Activated naive CD4-positive, alpha-beta T cell treated with anti-CD3 and anti-CD28 coated beads, Interleukin-2, amount 10 ng/mL, durations not matched to agents 7 days and 5 days (primary cell): ENCODE measurements around the gene ZMYND11.

Experiments
- CTCF ChIA-PET: fragments of 350-600 bp; sonication (Branson Sonifier 250); formaldehyde crosslinking; loops from one replicate; lab custom pipeline; 2021; ENCODE audit warnings: antibody characterized with exemption; lab: Charles Lee
- DNase-seq: peaks from one replicate; pipeline ENCODE4 v3.0.0-alpha.2; 2020
- H3K27ac Mint-ChIP-seq: one replicate; pipeline ENCODE4 v1.8.0; 2021; ENCODE audit warnings: mild to moderate bottlenecking, moderate library complexity, mixed read lengths
- H3K27me3 Mint-ChIP-seq: one replicate; pipeline ENCODE4 v1.8.0; 2021; ENCODE audit warnings: mild to moderate bottlenecking, mixed read lengths
- H3K36me3 Mint-ChIP-seq: one replicate; pipeline ENCODE4 v1.8.0; 2021; ENCODE audit warnings: mixed read lengths
- H3K4me1 Mint-ChIP-seq: one replicate; pipeline ENCODE4 v1.8.0; 2021; ENCODE audit warnings: mixed read lengths
- H3K4me3 Mint-ChIP-seq: one replicate; pipeline ENCODE4 v1.8.0; 2021; ENCODE audit warnings: mild to moderate bottlenecking, moderate library complexity, mixed read lengths
- H3K9me3 Mint-ChIP-seq: one replicate; pipeline ENCODE4 v1.8.0; 2021; ENCODE audit warnings: mixed read lengths

The ZMYND11 gene

GRCh38 chr10:135132-135600 is at the start of gene ZMYND11:
TSS of gene ZMYND11 (plus strand) at chr10:135455. CDS start at chr10:180013, 44,558 bp downstream.
- Mint-ChIP-seq H3K27ac (peak within 1 kb of the TSS; percentile 92), H3K9me3 (no peaks in the 10 kb centered on the region), H3K4me1 (peaks cover 42% of the 10 kb centered on the region), H3K4me3 (peak within 1 kb of the TSS; percentile 83), H3K27me3 (no peaks in the 10 kb centered on the region), H3K36me3 (peaks cover 7% of the 10 kb centered on the region)
- DNase-seq: peak; percentile 76
- CTCF ChIA-PET: no interaction called here

- H3K27ac Mint-ChIP-seq: no peak overlapping the region
- peaks cover 23% of the 10 kb centered on the region for H3K27me3 Mint-ChIP-seq
- no peak overlapping the region for H3K4me3 Mint-ChIP-seq
- DNase-seq: no peak
- H3K36me3 Mint-ChIP-seq: no peaks in the 10 kb centered on the region
- H3K9me3 Mint-ChIP-seq: no peaks in the 10 kb centered on the region
- CTCF ChIA-PET: no interaction called here
- H3K4me1 Mint-ChIP-seq: peaks cover 7% of the 10 kb centered on the region
These were observed 49.2 kb upstream of the ZMYND11 start for GRCh38 chr10:86031-86430.

DNA sequence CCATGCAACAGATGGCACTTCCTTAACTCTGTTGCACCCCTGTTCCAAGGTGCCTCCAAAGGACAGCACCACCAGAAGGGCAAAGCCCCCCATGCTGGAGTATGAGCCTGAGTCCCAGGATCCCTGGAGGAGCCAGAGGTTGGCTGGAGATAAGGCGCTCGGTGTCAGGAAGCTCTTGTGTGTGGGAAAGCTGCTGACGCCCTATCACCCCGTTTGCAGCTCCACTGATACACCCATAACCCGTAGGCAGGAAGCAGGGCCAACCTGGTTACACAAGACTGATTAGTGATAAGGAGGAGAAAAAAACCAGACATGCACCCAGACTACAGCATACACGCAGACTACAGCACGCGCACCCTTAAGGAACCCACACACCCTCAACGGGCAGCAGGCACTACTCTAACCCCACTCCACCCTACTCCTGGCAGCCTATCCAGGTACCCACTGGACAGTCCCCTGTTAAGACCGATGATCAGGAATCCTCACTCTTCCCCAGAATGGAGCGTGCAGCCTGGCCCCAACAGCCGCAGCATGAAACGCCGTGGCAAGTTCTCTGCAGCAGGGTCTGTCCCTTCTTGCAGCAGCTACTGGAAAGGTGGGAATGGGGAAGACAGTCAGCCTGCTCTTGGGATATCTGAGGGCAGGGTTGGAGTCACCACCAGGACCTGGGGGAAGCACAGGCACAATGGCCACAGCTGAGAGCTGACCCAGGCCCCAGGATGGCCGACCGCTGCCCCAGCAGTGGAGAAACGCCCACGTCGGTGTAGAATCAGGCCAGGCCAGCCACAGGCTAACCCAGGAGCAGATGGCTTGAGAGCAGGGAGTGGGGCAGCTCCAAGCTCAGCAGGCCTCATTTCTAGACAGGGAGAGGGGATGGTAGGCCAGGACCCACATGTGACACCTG is 47.8 kb upstream of the ZMYND11 start:
- no peaks in the 10 kb centered on the region for H3K36me3 Mint-ChIP-seq
- H3K27me3 Mint-ChIP-seq: peaks cover 25% of the 10 kb centered on the region
- peak; percentile 26 for DNase-seq
- CTCF ChIA-PET: interaction anchor here (1.7 kb wide), 1 partner anchor 8 kb away, joined by 4 read pairs; no protein-coding TSS in a partner anchor
- H3K9me3 Mint-ChIP-seq: no peaks in the 10 kb centered on the region
- no peak overlapping the region for H3K27ac Mint-ChIP-seq
- H3K4me3 Mint-ChIP-seq: no peak overlapping the region
- peaks cover 7% of the 10 kb centered on the region for H3K4me1 Mint-ChIP-seq

- Mint-ChIP-seq H3K27ac (no peak overlapping the region), H3K4me1 (peaks cover 7% of the 10 kb centered on the region), H3K4me3 (no peak overlapping the region), H3K27me3 (peaks cover 25% of the 10 kb centered on the region), H3K36me3 (no peaks in the 10 kb centered on the region), H3K9me3 (no peaks in the 10 kb centered on the region)
- CTCF ChIA-PET: interaction anchor here (1.7 kb wide), 1 partner anchor 9 kb away, joined by 4 read pairs; no protein-coding TSS in a partner anchor
- DNase-seq: no peak
These were observed 47.0 kb upstream of the ZMYND11 start for GRCh38 chr10:88253-88652.

DNA sequence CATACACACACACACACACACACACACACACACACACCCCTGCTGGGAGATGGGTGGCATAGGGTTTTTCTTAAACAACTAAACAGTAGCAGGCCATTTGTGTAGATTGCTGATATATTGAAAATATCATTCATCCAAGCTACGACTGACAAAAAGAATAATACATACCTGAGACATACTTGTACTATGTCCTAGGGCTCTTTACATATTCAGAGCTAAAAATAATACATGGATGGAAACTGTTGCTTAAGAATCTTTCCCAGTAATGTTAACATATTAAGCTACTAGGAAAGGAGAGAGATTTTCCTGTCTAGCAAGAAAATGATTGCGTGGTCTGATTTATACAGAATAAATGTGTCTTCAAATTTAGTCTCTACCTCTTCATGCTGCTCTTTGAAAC is 46.0 kb upstream of the ZMYND11 start:
- Mint-ChIP-seq H3K36me3 (no peaks in the 10 kb centered on the region), H3K4me3 (no peak overlapping the region), H3K27me3 (peaks cover 25% of the 10 kb centered on the region), H3K4me1 (peaks cover 7% of the 10 kb centered on the region), H3K27ac (no peak overlapping the region), H3K9me3 (no peaks in the 10 kb centered on the region)
- no peak for DNase-seq
- CTCF ChIA-PET: interaction anchor here (1.7 kb wide), 1 partner anchor 10 kb away, joined by 4 read pairs; no protein-coding TSS in a partner anchor

DNA sequence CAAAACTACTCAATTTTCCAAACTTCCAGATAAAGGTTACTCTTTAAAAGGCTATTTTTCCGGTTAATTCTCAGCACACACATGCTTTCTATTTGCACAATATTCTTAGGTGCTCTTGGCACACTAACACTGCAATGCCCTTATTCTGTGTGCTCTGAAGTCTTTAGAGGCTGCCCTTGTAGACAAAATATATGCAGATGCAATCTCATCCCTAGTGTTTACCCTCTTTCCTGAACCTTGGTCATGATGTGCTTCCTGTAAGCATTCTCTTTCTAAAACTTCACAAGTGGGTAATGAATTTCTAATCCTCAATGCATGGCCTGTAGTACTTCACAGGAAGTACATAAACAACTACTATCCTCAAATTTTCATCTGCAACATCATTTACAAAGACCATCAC is 45.1 kb upstream of the ZMYND11 start:
- CTCF ChIA-PET: no interaction called here
- Mint-ChIP-seq H3K27me3 (peaks cover 30% of the 10 kb centered on the region), H3K4me3 (no peak overlapping the region), H3K9me3 (peaks cover 7% of the 10 kb centered on the region), H3K36me3 (no peaks in the 10 kb centered on the region), H3K4me1 (peaks cover 7% of the 10 kb centered on the region), H3K27ac (no peak overlapping the region)
- no peak for DNase-seq

GRCh38 chr10:91313-91712 is 43.9 kb upstream of the ZMYND11 start:
- H3K27me3 Mint-ChIP-seq: peaks cover 26% of the 10 kb centered on the region
- no peaks in the 10 kb centered on the region for H3K36me3 Mint-ChIP-seq
- H3K9me3 Mint-ChIP-seq: peaks cover 13% of the 10 kb centered on the region
- no peak overlapping the region for H3K27ac Mint-ChIP-seq
- no peak for DNase-seq
- CTCF ChIA-PET: no interaction called here
- peaks cover 7% of the 10 kb centered on the region for H3K4me1 Mint-ChIP-seq
- H3K4me3 Mint-ChIP-seq: no peak overlapping the region

DNA sequence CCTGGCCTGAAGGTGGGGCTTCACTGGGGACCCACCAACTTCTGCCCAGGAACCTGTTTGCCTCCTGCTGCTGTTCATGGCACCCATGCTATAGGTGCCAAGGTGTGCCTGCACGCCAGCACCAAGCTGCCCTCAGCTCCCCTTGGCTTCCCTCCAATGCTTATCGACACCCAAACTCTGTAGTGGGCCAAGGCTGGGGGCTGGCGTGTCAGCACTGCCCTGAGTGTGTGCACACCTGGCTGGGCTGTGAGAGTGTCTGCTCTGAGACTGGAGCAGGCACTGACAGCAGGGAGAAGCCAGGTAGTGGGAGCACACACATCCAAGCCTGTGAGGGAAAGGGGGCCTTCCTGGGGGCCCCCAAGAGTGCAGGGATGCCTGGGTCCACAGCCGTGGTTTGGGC is 43.1 kb upstream of the ZMYND11 start:
- DNase-seq: no peak
- peaks cover 30% of the 10 kb centered on the region for H3K27me3 Mint-ChIP-seq
- H3K4me3 Mint-ChIP-seq: no peak overlapping the region
- CTCF ChIA-PET: no interaction called here
- H3K4me1 Mint-ChIP-seq: peaks cover 4% of the 10 kb centered on the region
- no peaks in the 10 kb centered on the region for H3K36me3 Mint-ChIP-seq
- no peak overlapping the region for H3K27ac Mint-ChIP-seq
- H3K9me3 Mint-ChIP-seq: peaks cover 18% of the 10 kb centered on the region

DNA sequence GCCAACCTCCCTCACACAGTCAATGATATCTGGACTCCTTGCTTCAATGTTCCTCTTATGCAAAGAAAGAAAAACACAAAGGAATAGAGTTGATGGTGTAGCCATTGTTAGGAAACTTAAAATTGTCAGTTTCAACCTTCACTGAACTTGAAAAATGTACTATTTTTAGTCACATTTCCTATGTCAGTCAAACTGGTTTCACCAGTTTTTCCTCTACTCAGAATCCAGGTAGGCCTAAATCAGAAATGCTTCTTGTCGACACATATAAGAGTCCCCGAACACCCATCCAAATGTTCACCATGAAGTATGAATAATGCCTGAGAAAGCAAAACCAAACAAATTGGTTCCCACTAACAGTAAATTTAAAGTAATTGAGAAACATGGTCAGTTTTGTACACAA is 42.4 kb upstream of the ZMYND11 start:
- DNase-seq: no peak
- CTCF ChIA-PET: no interaction called here
- Mint-ChIP-seq H3K27me3 (peaks cover 28% of the 10 kb centered on the region), H3K36me3 (no peaks in the 10 kb centered on the region), H3K4me1 (no peaks in the 10 kb centered on the region), H3K27ac (no peak overlapping the region), H3K9me3 (peaks cover 21% of the 10 kb centered on the region), H3K4me3 (no peak overlapping the region)

DNA sequence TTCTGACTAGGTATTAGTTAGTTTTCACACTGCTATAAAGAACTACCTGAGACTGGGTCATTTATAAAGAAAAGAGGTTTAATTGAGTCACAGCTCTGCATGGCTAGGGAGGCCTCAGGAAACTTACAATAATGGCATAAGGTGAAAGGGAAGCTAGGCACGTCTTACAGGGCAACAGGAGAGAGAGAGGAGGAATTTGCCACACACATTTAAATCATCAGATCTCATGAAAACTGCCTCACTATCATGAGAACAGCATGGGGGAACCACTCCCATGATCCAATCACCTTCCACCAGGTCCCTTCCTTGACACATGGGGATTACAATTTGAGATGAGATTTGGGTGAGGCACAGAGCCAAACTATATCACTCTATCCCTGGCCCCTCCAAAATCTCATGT is 40.6 kb upstream of the ZMYND11 start:
- CTCF ChIA-PET: no interaction called here
- Mint-ChIP-seq H3K9me3 (peaks cover 26% of the 10 kb centered on the region), H3K4me1 (no peaks in the 10 kb centered on the region), H3K27ac (no peak overlapping the region), H3K4me3 (no peak overlapping the region), H3K27me3 (peaks cover 21% of the 10 kb centered on the region), H3K36me3 (no peaks in the 10 kb centered on the region)
- DNase-seq: no peak

GRCh38 chr10:95356-96115 is 39.7 kb upstream of the ZMYND11 start:
- CTCF ChIA-PET: interaction anchor here (0.8 kb wide), 1 partner anchor 19 kb away, joined by 3 read pairs; no protein-coding TSS in a partner anchor
- peaks cover 31% of the 10 kb centered on the region for H3K9me3 Mint-ChIP-seq
- H3K4me1 Mint-ChIP-seq: no peaks in the 10 kb centered on the region
- no peaks in the 10 kb centered on the region for H3K36me3 Mint-ChIP-seq
- no peak overlapping the region for H3K27ac Mint-ChIP-seq
- DNase-seq: no peak
- peaks cover 21% of the 10 kb centered on the region for H3K27me3 Mint-ChIP-seq
- H3K4me3 Mint-ChIP-seq: no peak overlapping the region

GRCh38 chr10:96466-96865 is 38.8 kb upstream of the ZMYND11 start:
- Mint-ChIP-seq H3K9me3 (peaks cover 31% of the 10 kb centered on the region), H3K27ac (no peak overlapping the region), H3K4me1 (no peaks in the 10 kb centered on the region), H3K4me3 (no peak overlapping the region), H3K36me3 (no peaks in the 10 kb centered on the region), H3K27me3 (peaks cover 18% of the 10 kb centered on the region)
- CTCF ChIA-PET: no interaction called here
- DNase-seq: no peak

DNA sequence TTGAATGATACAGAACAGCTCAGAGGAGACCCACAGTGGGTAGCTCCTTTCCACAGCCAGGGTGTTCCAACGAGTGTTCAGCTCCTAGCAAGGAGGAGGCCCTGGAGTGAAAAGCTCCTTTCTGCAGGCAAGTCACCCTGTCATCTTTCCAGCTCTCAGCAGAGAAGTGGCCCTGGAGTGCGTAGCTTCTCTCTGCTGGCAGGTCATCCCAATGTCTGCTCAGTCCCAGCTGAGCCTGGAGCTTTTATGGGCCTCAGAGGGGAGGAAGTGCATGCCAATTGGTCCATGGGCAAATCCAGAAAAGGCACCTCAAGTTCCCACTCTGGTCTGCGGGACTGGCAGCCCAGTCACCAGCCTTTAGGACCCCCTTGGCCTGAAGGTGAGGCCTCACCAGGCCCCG is 30.8 kb upstream of the ZMYND11 start:
- no peaks in the 10 kb centered on the region for H3K36me3 Mint-ChIP-seq
- H3K9me3 Mint-ChIP-seq: peaks cover 7% of the 10 kb centered on the region
- no peak overlapping the region for H3K27ac Mint-ChIP-seq
- DNase-seq: no peak
- H3K4me1 Mint-ChIP-seq: peaks cover 18% of the 10 kb centered on the region
- CTCF ChIA-PET: no interaction called here
- no peak overlapping the region for H3K4me3 Mint-ChIP-seq
- H3K27me3 Mint-ChIP-seq: no peaks in the 10 kb centered on the region

- Mint-ChIP-seq H3K27me3 (no peaks in the 10 kb centered on the region), H3K9me3 (peaks cover 4% of the 10 kb centered on the region), H3K4me3 (no peak overlapping the region), H3K27ac (no peak overlapping the region), H3K4me1 (peaks cover 18% of the 10 kb centered on the region), H3K36me3 (no peaks in the 10 kb centered on the region)
- no peak for DNase-seq
- CTCF ChIA-PET: no interaction called here
These were observed 30.2 kb upstream of the ZMYND11 start for GRCh38 chr10:104862-105565.
